GM19324 (cell line): ENCODE data around the gene RPS6KA5.
"Not testable (repeated sequence)": the region's sequence is repeated elsewhere in the genome, so short reads cannot be mapped to it uniquely, and the experiment has no call there.

Source experiments
- ATAC-seq: cut with Tn5 transposase; IDR thresholded peaks from one replicate; pipeline ENCODE4 v1.9.1; 2021; ENCODE audit warnings: mild to moderate bottlenecking, moderate library complexity; ENCODE audit not compliant: unreplicated experiment, low FRiP score

RPS6KA5 gene

DNA sequence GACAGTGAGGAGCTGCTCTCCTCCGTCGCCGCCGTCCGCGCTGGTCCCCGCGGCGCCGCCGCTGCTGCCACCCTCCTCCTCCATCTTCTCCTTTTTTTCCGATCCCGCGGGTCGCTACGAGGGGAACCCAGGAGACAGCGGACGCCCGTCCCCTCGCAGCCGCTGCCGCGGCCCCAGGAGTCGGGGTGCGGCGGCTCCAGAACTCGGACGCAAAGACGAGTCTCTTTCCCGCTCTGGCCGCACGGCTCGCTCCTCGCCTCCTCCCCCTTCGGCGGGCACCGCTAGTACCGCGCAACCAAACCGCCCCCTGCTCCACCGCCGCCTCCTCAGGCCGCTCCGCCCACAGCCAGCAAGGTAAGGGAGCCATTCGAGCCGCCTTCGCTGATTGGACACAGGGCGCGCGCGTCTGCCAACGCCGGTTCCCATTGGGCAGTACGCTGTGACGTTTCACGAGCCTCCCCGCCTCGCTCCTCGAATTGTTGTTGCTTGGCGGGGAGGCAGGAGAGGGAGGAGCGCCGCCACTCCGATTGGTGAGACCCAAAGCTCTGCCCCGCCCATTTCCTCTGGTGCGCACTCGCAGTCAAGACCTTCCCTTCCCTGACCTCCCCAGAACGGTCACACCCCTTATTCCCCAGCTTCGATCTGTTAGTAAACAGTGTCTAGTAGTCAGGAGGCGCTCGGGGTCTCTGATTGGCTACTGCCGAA, at the start of gene RPS6KA5:
RPS6KA5 (minus strand) TSS at position 291 of the 705 bp plus-strand sequence; CDS start at position 84, 207 bp downstream.
- peak; percentile 93 for ATAC-seq

DNA sequence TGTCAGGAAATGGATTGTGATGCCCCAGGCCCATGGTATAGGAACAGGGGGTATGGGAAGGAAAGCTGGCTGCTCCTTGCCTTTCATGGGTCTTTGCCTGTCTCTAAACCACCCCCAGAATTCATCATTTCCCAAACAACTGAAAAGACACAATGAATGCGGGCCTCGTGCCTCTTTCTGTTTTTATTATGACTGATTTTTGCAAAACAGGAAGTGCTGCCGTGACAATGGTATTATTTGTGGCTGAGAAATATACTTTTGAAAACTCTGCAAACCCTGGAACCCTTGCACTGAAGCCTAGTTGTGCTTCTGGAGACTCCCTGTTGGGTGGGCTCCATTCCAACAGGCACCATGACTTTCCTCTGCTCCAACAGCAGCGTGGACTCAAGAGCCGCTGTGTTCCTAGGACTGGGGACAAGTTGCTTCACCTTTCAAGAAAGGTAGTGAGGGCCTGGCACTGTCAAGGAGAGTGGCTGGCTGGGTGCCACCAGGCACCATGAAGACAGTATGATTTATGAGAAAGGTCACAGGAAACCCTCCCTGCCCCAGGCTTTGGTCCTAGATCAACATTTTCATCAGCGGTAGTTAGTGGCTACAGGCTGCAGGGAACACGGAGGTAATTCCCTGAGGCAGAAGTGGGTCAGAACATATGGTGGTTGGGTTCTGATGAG, 48.6 kb upstream of the RPS6KA5 start:
- ATAC-seq = no peak

DNA sequence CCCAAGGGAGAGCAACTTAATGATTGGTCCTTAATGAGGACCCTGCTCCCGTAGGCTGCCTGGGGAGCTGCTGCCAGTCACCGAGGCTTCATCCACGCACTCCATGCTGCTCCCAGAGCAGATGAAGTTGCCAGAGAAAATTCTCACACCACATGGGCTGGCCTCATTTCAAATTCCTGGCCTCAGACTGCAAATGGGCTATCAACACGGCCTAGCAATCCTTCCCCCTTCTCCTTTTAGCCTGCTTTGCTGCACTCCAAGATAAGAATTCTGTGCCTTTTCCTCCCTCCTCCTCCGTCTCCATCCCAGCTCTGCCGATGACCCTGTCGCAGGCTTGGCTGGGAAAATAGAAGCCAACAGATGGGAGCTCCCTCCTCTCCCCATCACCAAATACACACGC, 42.7 kb upstream of the RPS6KA5 start:
- ATAC-seq = no peak

DNA sequence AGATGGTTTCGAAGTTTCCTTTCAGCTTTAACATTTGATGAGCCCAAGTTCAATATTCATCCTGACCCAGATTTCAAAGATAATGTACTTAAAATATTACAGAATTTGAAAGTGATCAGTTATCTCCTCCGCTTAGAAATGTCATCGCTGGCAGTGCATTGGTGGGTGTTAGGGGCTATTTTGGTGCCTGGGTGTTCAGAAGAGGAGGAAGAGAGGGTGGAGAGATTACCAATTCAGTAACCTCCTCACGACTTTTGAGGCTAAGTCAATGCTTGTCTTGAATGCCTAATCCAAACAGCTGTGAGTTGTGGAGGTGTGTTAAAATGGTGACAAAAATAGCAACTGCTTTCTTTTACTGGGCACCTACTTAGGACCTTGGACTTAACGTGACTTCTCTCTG, 39.7 kb upstream of the RPS6KA5 start:
- no peak for ATAC-seq

- no peak for ATAC-seq
These were observed 38.1 kb upstream of the RPS6KA5 start for GRCh38 chr14:91098591-91098990.

DNA sequence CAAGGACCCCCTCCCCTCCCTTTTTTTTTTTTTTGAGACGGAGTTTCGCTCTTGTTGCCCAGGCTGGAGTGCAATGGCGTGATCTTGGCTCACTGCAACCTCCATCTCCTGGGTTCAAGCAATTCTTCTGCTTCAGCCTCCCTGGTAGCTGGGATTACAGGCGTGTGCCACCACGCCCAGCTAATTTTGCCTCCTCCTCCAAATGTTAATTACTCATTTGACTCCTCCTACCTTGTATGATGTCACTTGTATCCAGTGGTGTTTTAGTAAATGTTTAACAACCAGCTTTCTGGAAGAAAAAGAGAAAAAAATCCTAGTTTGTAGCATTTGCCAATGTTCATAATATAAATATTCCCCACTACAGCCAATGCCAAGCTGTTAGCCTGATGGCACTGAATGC, 37.2 kb upstream of the RPS6KA5 start:
- ATAC-seq = not testable (repeated sequence)

DNA sequence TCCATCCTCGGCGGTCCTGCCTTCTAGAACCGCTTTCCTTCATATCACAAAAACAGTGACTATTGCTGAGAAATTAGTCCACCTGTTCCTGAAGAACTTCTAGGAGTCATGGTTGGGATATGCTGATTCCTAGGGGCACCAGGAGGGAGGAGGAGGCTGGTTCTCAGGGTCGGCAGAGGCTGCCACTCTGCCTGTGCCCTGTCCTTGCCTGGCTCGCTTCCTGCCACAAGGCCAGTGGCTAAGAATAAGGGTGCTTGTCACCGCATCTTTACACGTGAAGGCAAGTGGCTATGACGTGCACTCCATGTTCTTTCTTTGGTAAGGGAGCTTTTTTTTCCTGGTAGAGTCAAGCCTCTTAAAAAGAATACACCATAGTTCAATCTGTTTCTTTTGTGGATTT, 34.7 kb upstream of the RPS6KA5 start:
- ATAC-seq = no peak

GRCh38 chr14:91094772-91095171, 34.3 kb upstream of the RPS6KA5 start:
- ATAC-seq = no peak

GRCh38 chr14:91093743-91094472, 33.5 kb upstream of the RPS6KA5 start:
- not testable (repeated sequence) for ATAC-seq

GRCh38 chr14:91092073-91092472, 31.6 kb upstream of the RPS6KA5 start:
- no peak for ATAC-seq

DNA sequence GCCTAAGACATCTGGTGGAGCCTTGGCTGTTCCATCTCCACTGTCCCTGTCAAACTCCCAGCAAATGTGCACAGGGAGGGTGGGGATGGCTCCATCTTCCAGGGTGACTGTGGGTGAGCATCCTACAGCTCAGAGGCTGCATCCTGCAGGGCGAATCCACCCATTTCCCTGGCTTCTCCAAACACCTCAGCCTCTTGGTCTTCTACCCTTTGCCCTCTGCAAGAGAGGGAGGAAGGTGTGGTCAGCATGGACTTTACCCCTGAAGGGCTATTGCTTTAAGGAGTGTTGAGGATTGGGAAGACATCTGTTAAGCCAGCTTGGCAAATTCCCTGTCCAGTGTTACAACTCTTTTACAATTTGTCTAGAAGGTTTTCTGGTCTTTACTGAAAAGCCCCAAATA, 30.3 kb upstream of the RPS6KA5 start:
- no peak for ATAC-seq

DNA sequence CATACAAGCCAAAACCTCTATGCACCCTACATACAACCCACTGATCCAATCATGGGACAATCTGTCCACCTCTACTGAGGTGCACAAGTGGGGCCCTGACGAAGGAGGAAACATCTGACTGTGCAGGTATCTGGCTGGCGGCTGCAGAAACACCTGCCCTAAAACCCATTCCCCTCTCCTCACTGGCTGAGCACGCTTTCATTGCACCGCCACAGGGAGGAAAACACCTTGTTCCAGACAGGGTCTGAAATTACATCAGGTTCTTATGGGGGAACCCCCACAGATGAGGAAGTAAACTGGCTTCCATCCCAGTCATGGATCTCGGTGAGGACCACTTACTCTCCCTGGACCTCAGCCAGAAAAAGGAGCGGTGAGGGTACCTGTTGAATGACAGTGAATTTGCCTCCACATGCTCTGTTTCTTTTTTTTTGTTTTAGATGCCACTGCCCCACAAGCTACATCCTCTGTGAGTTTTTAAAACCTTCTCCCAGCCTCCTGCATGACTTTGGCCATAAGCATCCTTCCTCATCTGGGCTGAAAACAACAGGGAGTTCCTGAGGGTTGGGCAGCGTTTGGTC, 29.6 kb upstream of the RPS6KA5 start:
- ATAC-seq = no peak

GRCh38 chr14:91088585-91089235, 28.3 kb upstream of the RPS6KA5 start:
- ATAC-seq = no peak

GRCh38 chr14:91087470-91087869, 27.0 kb upstream of the RPS6KA5 start:
- not testable (repeated sequence) for ATAC-seq

GRCh38 chr14:91084516-91084915, 24.1 kb upstream of the RPS6KA5 start:
- ATAC-seq = no peak

- ATAC-seq = no peak
These were observed 21.8 kb upstream of the RPS6KA5 start for GRCh38 chr14:91082282-91082681.

GRCh38 chr14:91080071-91080470, 19.6 kb upstream of the RPS6KA5 start:
- no peak for ATAC-seq

- no peak for ATAC-seq
These were observed 17.8 kb upstream of the RPS6KA5 start for GRCh38 chr14:91078095-91078737.

- no peak for ATAC-seq
These were observed 15.1 kb upstream of the RPS6KA5 start for GRCh38 chr14:91075553-91075952.

DNA sequence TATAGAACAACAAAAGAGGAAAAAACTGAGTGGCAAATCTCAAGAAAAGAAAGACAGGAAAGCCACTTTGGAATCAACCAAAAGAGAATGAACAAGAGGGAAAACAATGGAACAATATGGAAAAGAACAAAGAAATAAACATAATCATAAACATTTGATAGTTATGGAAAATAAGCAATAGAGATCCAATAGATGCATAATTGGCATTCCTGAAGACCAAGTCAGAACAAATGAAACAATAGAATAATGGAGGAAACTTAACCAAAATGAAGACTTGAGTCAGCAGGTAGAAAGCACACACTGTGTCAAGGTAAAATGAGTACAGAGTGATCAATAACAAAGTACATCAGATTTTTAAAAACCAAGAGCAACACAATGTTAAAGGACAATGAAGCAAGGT, 10.1 kb upstream of the RPS6KA5 start:
- ATAC-seq = no peak
